WTC11 (cell line): ENCODE measurements around the gene MTREX. TPM values are rescaled to one million over a fixed set of nuclear protein-coding genes. Genes with fewer than 3 reads are reported as not detected.

Experiments used
- ATAC-seq: fragments of 200-7000 bp; cut with Tn5 transposase; 2 replicates; pipeline ENCODE4 v1.10.0; 2021; ENCODE audit warnings: mild to moderate bottlenecking, moderate library complexity
- CTCF ChIA-PET: fragments of 300-600 bp; sonication (Branson Sonifier 250); formaldehyde crosslinking; loops from one replicate; lab custom pipeline; 2021; ENCODE audit warnings: antibody characterized with exemption; lab: Charles Lee
- POLR2A ChIA-PET: fragments of 350-600 bp; sonication (Branson Sonifier 250); formaldehyde crosslinking; loops from one replicate; lab custom pipeline; 2021; ENCODE audit warnings: antibody characterized with exemption; lab: Charles Lee
- DNase-seq: peaks from one replicate; pipeline ENCODE4 v3.0.0; 2021; ENCODE audit warnings: low spot score
- H3K27ac Mint-ChIP-seq: 2 replicates; pipeline ENCODE4 v1.8.0; 2021; ENCODE audit warnings: mixed read lengths
- H3K27me3 Mint-ChIP-seq: 2 replicates; pipeline ENCODE4 v1.8.0; 2021; ENCODE audit warnings: low read depth, mild to moderate bottlenecking, moderate library complexity, mixed read lengths
- H3K36me3 Mint-ChIP-seq: 2 replicates; pipeline ENCODE4 v1.8.0; 2021; ENCODE audit warnings: mixed read lengths
- H3K4me1 Mint-ChIP-seq: 2 replicates; pipeline ENCODE4 v1.8.0; 2022; ENCODE audit warnings: mixed read lengths
- H3K4me3 Mint-ChIP-seq: 2 replicates; pipeline ENCODE4 v1.8.0; 2021; ENCODE audit warnings: mild to moderate bottlenecking, moderate library complexity, mixed read lengths
- H3K9me3 Mint-ChIP-seq: 2 replicates; pipeline ENCODE4 v1.8.0; 2021; ENCODE audit warnings: mixed read lengths
- ATF1 ChIP-seq: sonication (generic); formaldehyde crosslinking; IDR thresholded peaks from 2 replicates; pipeline ENCODE4 v1.8.1; 2023; ENCODE audit warnings: mild to moderate bottlenecking, moderate library complexity, missing genetic modification reagents
- GTF2I ChIP-seq: fragments of 250-450 bp; sonication (Bioruptor Pico); conservative IDR thresholded peaks from 2 replicates; pipeline ENCODE4 v1.4.0; 2021; ENCODE audit warnings: mild to moderate bottlenecking
- KAT7 ChIP-seq: sonication (generic); formaldehyde crosslinking; IDR thresholded peaks from 2 replicates; pipeline ENCODE4 v1.8.1; 2023; ENCODE audit warnings: missing genetic modification reagents, mild to moderate bottlenecking, borderline replicate concordance
- NFYB ChIP-seq: sonication (generic); formaldehyde crosslinking; conservative IDR thresholded peaks from 2 replicates; pipeline ENCODE4 v1.8.0; 2022; ENCODE audit warnings: low read depth, missing genetic modification reagents
- OVOL2 ChIP-seq: fragments of 250-450 bp; sonication (Bioruptor Pico); IDR thresholded peaks from 2 replicates; pipeline ENCODE4 v1.9.0; 2021; ENCODE audit warnings: mild to moderate bottlenecking, borderline replicate concordance
- ZNF416 ChIP-seq: fragments of 250-450 bp; sonication (Bioruptor Pico); IDR thresholded peaks from 2 replicates; pipeline ENCODE4 v1.9.0; 2021; ENCODE audit warnings: mild to moderate bottlenecking, inconsistent platforms
- total RNA-seq: library from RNA; stranded (reverse); gene quantifications from 3 replicates; pipeline ENCODE4 v1.2.3, GENCODE V29; 2021
- TF ChIP-seq, protein P1 (sequence below): sonication (generic); formaldehyde crosslinking; IDR thresholded peaks from 2 replicates; pipeline ENCODE4 v1.8.1; 2022; ENCODE audit warnings: low read depth, mild to moderate bottlenecking, moderate library complexity, missing genetic modification reagents, borderline replicate concordance
- TF ChIP-seq, protein P2 (sequence below): sonication (generic); formaldehyde crosslinking; conservative IDR thresholded peaks from 2 replicates; pipeline ENCODE4 v1.8.1; 2022; ENCODE audit warnings: mild to moderate bottlenecking, missing genetic modification reagents
- TF ChIP-seq, protein P3 (sequence below): sonication (generic); formaldehyde crosslinking; IDR thresholded peaks from 2 replicates; pipeline ENCODE4 v1.8.0; 2022; ENCODE audit warnings: missing genetic modification reagents
- TF ChIP-seq, protein P4 (sequence below): fragments of 200-600 bp; IDR thresholded peaks from 2 replicates; pipeline ENCODE4 v1.8.0; 2022; ENCODE audit warnings: antibody characterized with exemption
- TF ChIP-seq, protein P5 (sequence below): sonication (generic); formaldehyde crosslinking; IDR thresholded peaks from 2 replicates; pipeline ENCODE4 v1.8.0; 2022; ENCODE audit warnings: mild to moderate bottlenecking, missing genetic modification reagents
- TF ChIP-seq, protein P6 (sequence below): sonication (generic); formaldehyde crosslinking; IDR thresholded peaks from 2 replicates; pipeline ENCODE4 v1.8.1; 2023; ENCODE audit warnings: mild to moderate bottlenecking, missing genetic modification reagents, moderate library complexity
- TF ChIP-seq, protein P7 (sequence below): fragments of 250-450 bp; sonication (Bioruptor Pico); IDR thresholded peaks from 2 replicates; pipeline ENCODE4 v1.9.0; 2021; ENCODE audit warnings: mild to moderate bottlenecking
- TF ChIP-seq, protein P8 (sequence below): sonication (generic); formaldehyde crosslinking; IDR thresholded peaks from 2 replicates; pipeline ENCODE4 v1.8.1; 2023; ENCODE audit warnings: mild to moderate bottlenecking, moderate library complexity, missing genetic modification reagents

Gene MTREX
- total RNA-seq, 1 experiment from 2014 or later, result 110 TPM

DNA sequence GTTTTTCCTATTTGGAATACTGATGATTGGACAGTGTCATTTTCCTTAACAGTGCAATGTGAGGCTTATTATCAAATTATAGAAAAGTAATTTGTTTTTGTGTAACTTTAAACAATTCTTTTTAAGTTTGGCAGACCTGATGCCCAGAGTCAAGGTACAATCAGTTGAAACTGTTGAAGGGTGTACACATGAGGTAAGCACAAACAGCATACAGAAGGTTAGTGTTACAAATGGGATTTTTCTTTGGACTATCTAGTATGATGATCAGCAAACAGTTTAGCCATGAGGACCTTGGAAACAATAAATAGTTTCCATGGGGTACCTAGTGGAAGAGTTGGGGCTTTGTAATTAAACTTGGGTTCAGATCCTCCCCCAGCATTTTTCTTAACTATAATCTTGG lies 16.2 kb downstream of the MTREX start (continued):
- TF ChIP-seq, protein P1, sequence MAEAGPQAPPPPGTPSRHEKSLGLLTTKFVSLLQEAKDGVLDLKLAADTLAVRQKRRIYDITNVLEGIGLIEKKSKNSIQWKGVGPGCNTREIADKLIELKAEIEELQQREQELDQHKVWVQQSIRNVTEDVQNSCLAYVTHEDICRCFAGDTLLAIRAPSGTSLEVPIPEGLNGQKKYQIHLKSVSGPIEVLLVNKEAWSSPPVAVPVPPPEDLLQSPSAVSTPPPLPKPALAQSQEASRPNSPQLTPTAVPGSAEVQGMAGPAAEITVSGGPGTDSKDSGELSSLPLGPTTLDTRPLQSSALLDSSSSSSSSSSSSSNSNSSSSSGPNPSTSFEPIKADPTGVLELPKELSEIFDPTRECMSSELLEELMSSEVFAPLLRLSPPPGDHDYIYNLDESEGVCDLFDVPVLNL, result no peak
- no peak for TF ChIP-seq OVOL2 (CRISPR knock-in tag)

DNA sequence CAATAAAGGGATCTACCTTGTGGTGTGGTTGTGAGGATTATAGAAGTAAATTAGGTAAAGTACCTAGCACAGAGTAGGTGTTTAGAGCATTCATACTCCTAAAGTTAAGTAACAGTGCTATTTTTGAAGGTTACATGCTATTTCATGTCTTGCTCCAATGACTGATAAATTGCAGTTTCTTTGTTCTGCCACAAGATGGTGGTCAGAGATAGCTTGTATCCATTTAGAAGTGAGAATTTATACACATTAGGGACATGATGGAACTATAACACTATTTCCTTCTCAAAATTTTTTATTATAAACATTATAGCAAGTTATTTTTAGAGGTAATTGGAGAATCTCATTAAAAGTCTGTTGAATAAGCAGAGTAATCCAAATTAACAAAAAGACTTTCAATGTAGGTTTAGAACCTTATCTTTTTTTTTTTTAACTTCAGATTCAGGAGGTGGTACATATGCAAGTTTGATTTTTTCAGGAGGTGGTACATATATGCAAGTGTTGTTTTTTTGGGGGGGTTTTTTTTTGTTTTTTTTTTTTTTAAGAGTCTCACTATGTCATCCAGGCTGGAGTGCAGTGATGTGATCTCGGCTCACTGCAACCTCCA lies 17.1 kb downstream of the MTREX start:
- ATAC-seq, result peak; percentile 39; the same call in 1 of the 2 replicates
- Mint-ChIP-seq H3K36me3 (peaks cover 31% of the 10 kb centered on the region), H3K4me3 (no peak overlapping the region), H3K27ac (no peak overlapping the region), H3K27me3 (no peaks in the 10 kb centered on the region), H3K4me1 (no peaks in the 10 kb centered on the region), H3K9me3 (peaks cover 1% of the 10 kb centered on the region)
- ChIA-PET POLR2A (no interaction called here), CTCF (interaction anchor here (1.0 kb wide), 3 partner anchors 18 to 367 kb away, joined by 3 to 8 read pairs (median 6); partner anchors contain the start of genes DHX29 and MTREX)
- DNase-seq, result no peak
- TF ChIP-seq, protein P2, sequence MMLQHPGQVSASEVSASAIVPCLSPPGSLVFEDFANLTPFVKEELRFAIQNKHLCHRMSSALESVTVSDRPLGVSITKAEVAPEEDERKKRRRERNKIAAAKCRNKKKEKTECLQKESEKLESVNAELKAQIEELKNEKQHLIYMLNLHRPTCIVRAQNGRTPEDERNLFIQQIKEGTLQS (CRISPR knock-in tag), result no peak
- TF ChIP-seq, protein P3, sequence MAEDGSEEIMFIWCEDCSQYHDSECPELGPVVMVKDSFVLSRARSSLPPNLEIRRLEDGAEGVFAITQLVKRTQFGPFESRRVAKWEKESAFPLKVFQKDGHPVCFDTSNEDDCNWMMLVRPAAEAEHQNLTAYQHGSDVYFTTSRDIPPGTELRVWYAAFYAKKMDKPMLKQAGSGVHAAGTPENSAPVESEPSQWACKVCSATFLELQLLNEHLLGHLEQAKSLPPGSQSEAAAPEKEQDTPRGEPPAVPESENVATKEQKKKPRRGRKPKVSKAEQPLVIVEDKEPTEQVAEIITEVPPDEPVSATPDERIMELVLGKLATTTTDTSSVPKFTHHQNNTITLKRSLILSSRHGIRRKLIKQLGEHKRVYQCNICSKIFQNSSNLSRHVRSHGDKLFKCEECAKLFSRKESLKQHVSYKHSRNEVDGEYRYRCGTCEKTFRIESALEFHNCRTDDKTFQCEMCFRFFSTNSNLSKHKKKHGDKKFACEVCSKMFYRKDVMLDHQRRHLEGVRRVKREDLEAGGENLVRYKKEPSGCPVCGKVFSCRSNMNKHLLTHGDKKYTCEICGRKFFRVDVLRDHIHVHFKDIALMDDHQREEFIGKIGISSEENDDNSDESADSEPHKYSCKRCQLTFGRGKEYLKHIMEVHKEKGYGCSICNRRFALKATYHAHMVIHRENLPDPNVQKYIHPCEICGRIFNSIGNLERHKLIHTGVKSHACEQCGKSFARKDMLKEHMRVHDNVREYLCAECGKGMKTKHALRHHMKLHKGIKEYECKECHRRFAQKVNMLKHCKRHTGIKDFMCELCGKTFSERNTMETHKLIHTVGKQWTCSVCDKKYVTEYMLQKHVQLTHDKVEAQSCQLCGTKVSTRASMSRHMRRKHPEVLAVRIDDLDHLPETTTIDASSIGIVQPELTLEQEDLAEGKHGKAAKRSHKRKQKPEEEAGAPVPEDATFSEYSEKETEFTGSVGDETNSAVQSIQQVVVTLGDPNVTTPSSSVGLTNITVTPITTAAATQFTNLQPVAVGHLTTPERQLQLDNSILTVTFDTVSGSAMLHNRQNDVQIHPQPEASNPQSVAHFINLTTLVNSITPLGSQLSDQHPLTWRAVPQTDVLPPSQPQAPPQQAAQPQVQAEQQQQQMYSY (CRISPR knock-in tag), result no peak
- TF ChIP-seq NFYB (CRISPR knock-in tag) (no peak), KAT7 (no peak), ATF1 (CRISPR knock-in tag) (no peak)
- TF ChIP-seq, protein P4, sequence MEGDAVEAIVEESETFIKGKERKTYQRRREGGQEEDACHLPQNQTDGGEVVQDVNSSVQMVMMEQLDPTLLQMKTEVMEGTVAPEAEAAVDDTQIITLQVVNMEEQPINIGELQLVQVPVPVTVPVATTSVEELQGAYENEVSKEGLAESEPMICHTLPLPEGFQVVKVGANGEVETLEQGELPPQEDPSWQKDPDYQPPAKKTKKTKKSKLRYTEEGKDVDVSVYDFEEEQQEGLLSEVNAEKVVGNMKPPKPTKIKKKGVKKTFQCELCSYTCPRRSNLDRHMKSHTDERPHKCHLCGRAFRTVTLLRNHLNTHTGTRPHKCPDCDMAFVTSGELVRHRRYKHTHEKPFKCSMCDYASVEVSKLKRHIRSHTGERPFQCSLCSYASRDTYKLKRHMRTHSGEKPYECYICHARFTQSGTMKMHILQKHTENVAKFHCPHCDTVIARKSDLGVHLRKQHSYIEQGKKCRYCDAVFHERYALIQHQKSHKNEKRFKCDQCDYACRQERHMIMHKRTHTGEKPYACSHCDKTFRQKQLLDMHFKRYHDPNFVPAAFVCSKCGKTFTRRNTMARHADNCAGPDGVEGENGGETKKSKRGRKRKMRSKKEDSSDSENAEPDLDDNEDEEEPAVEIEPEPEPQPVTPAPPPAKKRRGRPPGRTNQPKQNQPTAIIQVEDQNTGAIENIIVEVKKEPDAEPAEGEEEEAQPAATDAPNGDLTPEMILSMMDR, result peak; percentile 37; the same call in 1 of the 2 replicates
- TF ChIP-seq, protein P5, sequence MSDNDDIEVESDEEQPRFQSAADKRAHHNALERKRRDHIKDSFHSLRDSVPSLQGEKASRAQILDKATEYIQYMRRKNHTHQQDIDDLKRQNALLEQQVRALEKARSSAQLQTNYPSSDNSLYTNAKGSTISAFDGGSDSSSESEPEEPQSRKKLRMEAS (CRISPR knock-in tag), result no peak
- TF ChIP-seq, protein P6, sequence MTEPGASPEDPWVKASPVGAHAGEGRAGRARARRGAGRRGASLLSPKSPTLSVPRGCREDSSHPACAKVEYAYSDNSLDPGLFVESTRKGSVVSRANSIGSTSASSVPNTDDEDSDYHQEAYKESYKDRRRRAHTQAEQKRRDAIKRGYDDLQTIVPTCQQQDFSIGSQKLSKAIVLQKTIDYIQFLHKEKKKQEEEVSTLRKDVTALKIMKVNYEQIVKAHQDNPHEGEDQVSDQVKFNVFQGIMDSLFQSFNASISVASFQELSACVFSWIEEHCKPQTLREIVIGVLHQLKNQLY (CRISPR knock-in tag), result no peak

DNA sequence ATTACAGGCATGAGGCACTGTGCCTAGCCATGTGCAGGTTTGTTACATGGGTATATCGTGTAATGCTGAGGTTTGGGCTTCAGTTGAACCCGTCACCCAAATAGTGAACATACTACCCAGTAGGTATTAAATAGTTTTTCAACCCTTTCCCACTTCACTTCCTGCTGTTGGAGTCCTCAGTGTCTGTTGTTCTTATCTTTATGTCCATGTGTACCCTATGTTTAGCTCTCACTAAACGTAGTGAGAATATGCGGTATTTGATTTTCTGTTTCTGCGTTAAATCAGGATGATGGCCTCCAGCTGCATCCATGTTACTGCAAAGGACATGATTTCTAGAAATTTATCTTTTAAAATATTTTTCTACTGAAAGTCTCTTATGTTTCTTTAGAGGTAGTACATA lies 17.8 kb downstream of the MTREX start:
- TF ChIP-seq ZNF416 (CRISPR knock-in tag) (no peak), GTF2I (CRISPR knock-in tag) (no peak)
- TF ChIP-seq, protein P7, sequence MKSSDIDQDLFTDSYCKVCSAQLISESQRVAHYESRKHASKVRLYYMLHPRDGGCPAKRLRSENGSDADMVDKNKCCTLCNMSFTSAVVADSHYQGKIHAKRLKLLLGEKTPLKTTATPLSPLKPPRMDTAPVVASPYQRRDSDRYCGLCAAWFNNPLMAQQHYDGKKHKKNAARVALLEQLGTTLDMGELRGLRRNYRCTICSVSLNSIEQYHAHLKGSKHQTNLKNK (CRISPR knock-in tag), result no peak
- TF ChIP-seq, protein P8, sequence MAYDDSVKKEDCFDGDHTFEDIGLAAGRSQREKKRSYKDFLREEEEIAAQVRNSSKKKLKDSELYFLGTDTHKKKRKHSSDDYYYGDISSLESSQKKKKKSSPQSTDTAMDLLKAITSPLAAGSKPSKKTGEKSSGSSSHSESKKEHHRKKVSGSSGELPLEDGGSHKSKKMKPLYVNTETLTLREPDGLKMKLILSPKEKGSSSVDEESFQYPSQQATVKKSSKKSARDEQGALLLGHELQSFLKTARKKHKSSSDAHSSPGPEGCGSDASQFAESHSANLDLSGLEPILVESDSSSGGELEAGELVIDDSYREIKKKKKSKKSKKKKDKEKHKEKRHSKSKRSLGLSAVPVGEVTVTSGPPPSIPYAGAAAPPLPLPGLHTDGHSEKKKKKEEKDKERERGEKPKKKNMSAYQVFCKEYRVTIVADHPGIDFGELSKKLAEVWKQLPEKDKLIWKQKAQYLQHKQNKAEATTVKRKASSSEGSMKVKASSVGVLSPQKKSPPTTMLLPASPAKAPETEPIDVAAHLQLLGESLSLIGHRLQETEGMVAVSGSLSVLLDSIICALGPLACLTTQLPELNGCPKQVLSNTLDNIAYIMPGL (CRISPR knock-in tag), result no peak
- TF ChIP-seq, all 79 proteins: peak for 0
- Mint-ChIP-seq H3K36me3 (peaks cover 35% of the 10 kb centered on the region), H3K27me3 (no peaks in the 10 kb centered on the region), H3K4me1 (no peaks in the 10 kb centered on the region), H3K4me3 (no peak overlapping the region), H3K27ac (no peak overlapping the region), H3K9me3 (no peaks in the 10 kb centered on the region)
- POLR2A ChIA-PET, result no interaction called here
- CTCF ChIA-PET, result no interaction called here
- no peak for DNase-seq
- no peak for ATAC-seq
